Smooth muscle cell (in vitro differentiated cells): Measurements from ENCODE around the gene FEV. TPM values are rescaled to one million over a fixed set of nuclear protein-coding genes. Genes with fewer than 3 reads are reported as not detected.
A peak's percentile ranks its signal among the peaks of the same experiment; 100 is the strongest.

Experiments
- DNase-seq: peaks from one replicate; lab custom pipeline; 2025; ENCODE audit not compliant: unreplicated experiment; lab: John Stamatoyannopoulos, UW
- H2AFZ ChIP-seq: fragments of 200-600 bp; sonication (generic); 2 replicates; pipeline ENCODE4 v1.6.0; 2016; ENCODE audit warnings: antibody characterized with exemption, low read depth, mild to moderate bottlenecking
- H3F3A ChIP-seq: fragments of 200-600 bp; sonication (generic); 2 replicates; pipeline ENCODE4 v1.6.0; 2017; ENCODE audit warnings: antibody characterized with exemption, low read depth
- H3K27ac ChIP-seq: fragments of 200-600 bp; sonication (generic); 2 replicates; pipeline ENCODE4 v1.5.1; 2016; ENCODE audit warnings: low read depth, mild to moderate bottlenecking
- H3K27me3 ChIP-seq: fragments of 200-600 bp; sonication (generic); 2 replicates; pipeline ENCODE4 v1.6.1; 2016; ENCODE audit warnings: low read depth, mild to moderate bottlenecking
- H3K36me3 ChIP-seq: fragments of 200-600 bp; sonication (generic); 2 replicates; pipeline ENCODE4 v1.5.1; 2016; ENCODE audit warnings: low read depth
- H3K4me1 ChIP-seq: fragments of 200-600 bp; sonication (generic); 2 replicates; pipeline ENCODE4 v1.5.1; 2016; ENCODE audit warnings: low read depth
- H3K4me2 ChIP-seq: fragments of 200-600 bp; sonication (generic); 2 replicates; pipeline ENCODE4 v1.6.0; 2016; ENCODE audit warnings: mild to moderate bottlenecking
- H3K4me3 ChIP-seq: fragments of 200-600 bp; sonication (generic); 2 replicates; pipeline ENCODE4 v1.5.1; 2016; ENCODE audit warnings: mild to moderate bottlenecking
- H3K79me2 ChIP-seq: fragments of 200-600 bp; sonication (generic); 2 replicates; pipeline ENCODE4 v1.6.0; 2016; ENCODE audit warnings: low read depth, mild to moderate bottlenecking
- H3K9ac ChIP-seq: fragments of 200-600 bp; sonication (generic); 2 replicates; pipeline ENCODE4 v1.6.0; 2016; ENCODE audit warnings: low read depth
- H3K9me3 ChIP-seq: fragments of 200-600 bp; sonication (generic); replicated peaks from 2 replicates; pipeline ENCODE4 v1.5.1; 2016; ENCODE audit warnings: low read depth
- H4K20me1 ChIP-seq: fragments of 200-600 bp; sonication (generic); 2 replicates; pipeline ENCODE4 v1.6.0; 2016; ENCODE audit warnings: low read depth
- CTCF ChIP-seq: fragments of 200-600 bp; sonication (generic); IDR thresholded peaks from 2 replicates; pipeline ENCODE4 v1.5.1; 2017; ENCODE audit warnings: borderline replicate concordance, mild to moderate bottlenecking, antibody characterized with exemption; ENCODE audit not compliant: insufficient read depth, poor library complexity, severe bottlenecking
- WGBS: methylation state at CpG from one replicate; pipeline ENCODE4 v1.1.7; 2016; ENCODE audit warnings: low lambda C conversion rate; 5-methylcytosine and 5-hydroxymethylcytosine counted together
- polyA plus RNA-seq: library from polyadenylated mRNA; unstranded; fragments of >200 nt; fragmentation: Nextera tagmentation; extraction: Ambion mirVana; gene quantifications from 2 replicates; pipeline ENCODE4 v1.2.1, GENCODE V29; 2016
- total RNA-seq: library from RNA; depleted of rRNA; stranded (reverse); fragments of >200 nt; gene quantifications from 2 replicates; pipeline ENCODE4 v1.2.3, GENCODE V29; 2014

Gene FEV
- total and polyA plus RNA-seq, 2 experiments from 2014 or later = not detected

- H3K4me3 ChIP-seq = peak overlapping the region; percentile 28
- peaks cover 19% of the 10 kb centered on the region for H3K4me1 ChIP-seq
- DNase-seq = no peak
- no peaks in the 10 kb centered on the region for H3K79me2 ChIP-seq
- no peak overlapping the region for H3K27ac ChIP-seq
- 2% methylated on average over 22 of the region's 70 CpGs for WGBS
- H4K20me1 ChIP-seq = no peaks in the 10 kb centered on the region
- no peaks in the 10 kb centered on the region for H3F3A ChIP-seq
- H3K4me2 ChIP-seq = peak overlapping the region; percentile 76
- H3K9me3 ChIP-seq = no peaks in the 10 kb centered on the region
- H2AFZ ChIP-seq = no peak overlapping the region
- no peak overlapping the region for H3K9ac ChIP-seq
- no peaks in the 10 kb centered on the region for H3K36me3 ChIP-seq
- TF ChIP-seq CTCF = no peak
- H3K27me3 ChIP-seq = peaks cover 73% of the 10 kb centered on the region
These were observed 16.8 kb upstream of the FEV start for GRCh38 chr2:219001577-219002394.

- no peaks in the 10 kb centered on the region for H3K36me3 ChIP-seq
- no peak for DNase-seq
- no peak overlapping the region for H3K9ac ChIP-seq
- H3K27ac ChIP-seq = no peak overlapping the region
- H3K4me3 ChIP-seq = peak overlapping the region; percentile 28
- no peaks in the 10 kb centered on the region for H4K20me1 ChIP-seq
- H2AFZ ChIP-seq = no peak overlapping the region
- TF ChIP-seq CTCF = no peak
- H3K4me2 ChIP-seq = no peak overlapping the region
- 13% methylated on average over 24 of the region's 26 CpGs for WGBS
- peaks cover 19% of the 10 kb centered on the region for H3K4me1 ChIP-seq
- peaks cover 71% of the 10 kb centered on the region for H3K27me3 ChIP-seq
- no peaks in the 10 kb centered on the region for H3K9me3 ChIP-seq
- H3F3A ChIP-seq = no peaks in the 10 kb centered on the region
- H3K79me2 ChIP-seq = no peaks in the 10 kb centered on the region
These were observed 16.2 kb upstream of the FEV start for GRCh38 chr2:219001100-219001576.

- Histone ChIP-seq H3K27me3 (peaks cover 69% of the 10 kb centered on the region), H3K27ac (no peak overlapping the region), H3K36me3 (no peaks in the 10 kb centered on the region), H4K20me1 (no peaks in the 10 kb centered on the region), H3K4me1 (peaks cover 19% of the 10 kb centered on the region), H3K4me3 (no peak overlapping the region), H2AFZ (no peak overlapping the region), H3K9ac (no peak overlapping the region), H3F3A (no peaks in the 10 kb centered on the region), H3K9me3 (no peaks in the 10 kb centered on the region), H3K4me2 (no peak overlapping the region), H3K79me2 (no peaks in the 10 kb centered on the region)
- TF ChIP-seq CTCF = no peak
- 24% methylated on average over 8 of the region's 8 CpGs for WGBS
- DNase-seq = no peak
These were observed 15.6 kb upstream of the FEV start for GRCh38 chr2:219000569-219000960.
